Neural progenitor cell (in vitro differentiated cells): ENCODE results near the gene KCNQ1.

Experiments used
- CTCF ChIP-seq: fragments of 200-600 bp; sonication (generic); IDR thresholded peaks from 2 replicates; pipeline ENCODE4 v1.5.1; 2017; ENCODE audit warnings: antibody characterized with exemption, mild to moderate bottlenecking
- EZH2 ChIP-seq: fragments of 200-600 bp; sonication (generic); IDR thresholded peaks from 2 replicates; pipeline ENCODE4 v1.6.1; 2017; ENCODE audit warnings: antibody characterized with exemption, mild to moderate bottlenecking, moderate library complexity
- EZH2phosphoT487 ChIP-seq: fragments of 200-600 bp; sonication (generic); IDR thresholded peaks from 2 replicates; pipeline ENCODE4 v1.6.1; 2017; ENCODE audit warnings: antibody characterized with exemption

GRCh38 chr11:2406878-2407410 lies 37.9 kb upstream of the KCNQ1 start:
- TF ChIP-seq CTCF (no peak), EZH2 (no peak), EZH2phosphoT487 (no peak)
